GM13976 (cell line): ENCODE results near the gene ZDHHC7.

Experiments
- DNase-seq: peaks from one replicate; pipeline ENCODE4 v3.0.0; 2012; ENCODE audit warnings: low spot score
- CTCF ChIP-seq: IDR thresholded peaks from 2 replicates; pipeline ENCODE4 v1.5.1; 2012; ENCODE audit warnings: borderline replicate concordance, mild to moderate bottlenecking; ENCODE audit not compliant: insufficient read depth; ENCODE audit errors: extremely low read depth, missing control alignments, control extremely low read depth
- in situ Hi-C: fragments of 300-500 bp; cut with MboI; formaldehyde crosslinking; loops from one replicate; pipeline ENCODE4 v1.12.0; 2022; ENCODE audit warnings: low sequenced_read_pairs, mixed read lengths, inconsistent platforms; ENCODE audit not compliant: unreplicated experiment

Gene ZDHHC7

GRCh38 chr16:85042606-85043005 lies 31.3 kb upstream of the ZDHHC7 start:
- in situ Hi-C loops = no loop called here
- no peak for TF ChIP-seq CTCF
- DNase-seq = no peak

- no peak for DNase-seq
- TF ChIP-seq CTCF = no peak
- in situ Hi-C loops = no loop called here
These were observed 30.8 kb upstream of the ZDHHC7 start for GRCh38 chr16:85042167-85042526.

GRCh38 chr16:85041219-85042166 lies 30.2 kb upstream of the ZDHHC7 start:
- in situ Hi-C loops = no loop called here
- no peak for TF ChIP-seq CTCF
- DNase-seq = no peak

GRCh38 chr16:85040685-85041084 lies 29.4 kb upstream of the ZDHHC7 start:
- no peak for DNase-seq
- no peak for TF ChIP-seq CTCF
- in situ Hi-C loops = no loop called here

GRCh38 chr16:85037721-85038120 lies 26.4 kb upstream of the ZDHHC7 start:
- no peak for DNase-seq

GRCh38 chr16:85037050-85037410 lies 25.7 kb upstream of the ZDHHC7 start:
- no peak for TF ChIP-seq CTCF
- no peak for DNase-seq
- in situ Hi-C loops = no loop called here

More at GRCh38 chr16:85037721-85038120, 26.4 kb upstream of the ZDHHC7 start:
- in situ Hi-C loops = no loop called here
- TF ChIP-seq CTCF = no peak
